Tibial nerve (tissue), 3 donors: ENCODE measurements around the gene GDF15.

Experiments used
- CTCF ChIP-seq, 5 experiments: fragments of 200-600 bp in 3 of 5; fragments of 450-650 bp in 2 of 5; sonication (generic) in 3 of 5; IDR thresholded peaks; one replicate each; pipeline ENCODE4 v1.5.1; 2016 to 2019; ENCODE audit warnings: antibody characterized with exemption in 5 of 5, mild to moderate bottlenecking in 3 of 5, moderate library complexity in 2 of 5
- POLR2A ChIP-seq, 2 donors: fragments of 450-650 bp; IDR thresholded peaks; one replicate each; pipeline ENCODE4 v1.6.1; 2017; ENCODE audit warnings: antibody characterized with exemption in 2 of 2, mild to moderate bottlenecking in 2 of 2, moderate library complexity in 2 of 2

- no peak for TF ChIP-seq CTCF (IDR thresholded peaks at IDR 0.05)
- no peak for TF ChIP-seq POLR2A (IDR thresholded peaks at IDR 0.05)
Measured at GRCh38 chr19:18428787-18429674, 43.1 kb downstream of the GDF15 start.
